ENCODE results near the gene PIP5K1B.

Gene PIP5K1B

DNA sequence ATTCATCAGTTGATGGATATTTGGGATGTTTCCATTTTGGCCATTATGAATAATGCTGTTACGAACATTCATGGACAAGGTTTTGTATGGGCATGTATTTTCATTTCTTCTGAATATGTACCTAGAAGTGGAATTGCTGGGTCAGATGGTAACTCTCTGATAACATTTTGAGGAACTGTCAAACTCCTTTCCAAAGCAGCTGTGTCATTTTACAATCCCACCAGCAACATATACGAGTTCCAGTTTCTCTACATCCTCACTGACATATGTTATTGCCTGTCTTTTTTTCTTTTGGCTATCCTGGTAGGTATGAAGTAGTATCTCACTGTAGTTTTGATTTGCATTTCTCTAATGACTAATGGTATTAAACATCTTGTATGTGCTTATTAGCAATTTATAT lies 222.1 kb downstream of the PIP5K1B start:
- no peak for DNase-seq

DNA sequence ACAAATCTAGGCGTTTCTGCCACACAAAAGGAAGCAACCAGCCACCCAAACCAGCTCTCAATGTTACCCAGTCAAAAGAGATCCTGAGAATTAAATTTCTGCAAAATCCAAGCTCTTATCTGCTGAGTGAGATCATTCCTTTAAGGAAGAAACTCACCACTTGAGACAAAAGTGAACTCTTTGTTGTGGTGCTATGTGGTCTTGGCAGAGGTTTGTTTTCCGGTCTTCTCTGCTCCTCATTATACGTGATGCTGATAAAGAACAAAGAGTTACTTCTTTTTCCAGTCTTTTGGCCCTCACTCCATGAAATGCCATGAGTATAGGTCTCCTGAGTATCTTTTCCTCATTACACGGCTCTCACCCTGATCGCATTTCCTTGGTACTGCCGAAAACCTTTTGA lies 226.8 kb downstream of the PIP5K1B start:
- peak; percentile 6 for DNase-seq

DNA sequence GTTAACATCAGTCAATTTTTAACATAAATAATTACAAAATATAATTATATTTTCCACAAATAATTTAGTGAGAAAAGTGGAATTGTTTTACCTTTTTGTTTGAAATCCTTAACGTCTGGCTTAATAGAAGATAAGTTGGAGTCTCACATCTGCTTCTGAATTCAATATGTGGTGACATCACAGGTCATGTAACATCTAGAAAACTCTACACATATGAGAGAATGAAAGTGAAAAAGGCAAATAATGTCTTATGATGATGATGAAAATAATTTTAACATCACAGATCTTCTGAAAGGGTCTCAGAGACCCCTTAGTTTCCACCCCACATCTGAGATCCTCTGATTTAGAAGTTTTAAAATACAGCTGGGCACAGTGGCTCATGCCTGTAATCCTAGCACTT lies 227.4 kb downstream of the PIP5K1B start:
- DNase-seq: no peak

DNA sequence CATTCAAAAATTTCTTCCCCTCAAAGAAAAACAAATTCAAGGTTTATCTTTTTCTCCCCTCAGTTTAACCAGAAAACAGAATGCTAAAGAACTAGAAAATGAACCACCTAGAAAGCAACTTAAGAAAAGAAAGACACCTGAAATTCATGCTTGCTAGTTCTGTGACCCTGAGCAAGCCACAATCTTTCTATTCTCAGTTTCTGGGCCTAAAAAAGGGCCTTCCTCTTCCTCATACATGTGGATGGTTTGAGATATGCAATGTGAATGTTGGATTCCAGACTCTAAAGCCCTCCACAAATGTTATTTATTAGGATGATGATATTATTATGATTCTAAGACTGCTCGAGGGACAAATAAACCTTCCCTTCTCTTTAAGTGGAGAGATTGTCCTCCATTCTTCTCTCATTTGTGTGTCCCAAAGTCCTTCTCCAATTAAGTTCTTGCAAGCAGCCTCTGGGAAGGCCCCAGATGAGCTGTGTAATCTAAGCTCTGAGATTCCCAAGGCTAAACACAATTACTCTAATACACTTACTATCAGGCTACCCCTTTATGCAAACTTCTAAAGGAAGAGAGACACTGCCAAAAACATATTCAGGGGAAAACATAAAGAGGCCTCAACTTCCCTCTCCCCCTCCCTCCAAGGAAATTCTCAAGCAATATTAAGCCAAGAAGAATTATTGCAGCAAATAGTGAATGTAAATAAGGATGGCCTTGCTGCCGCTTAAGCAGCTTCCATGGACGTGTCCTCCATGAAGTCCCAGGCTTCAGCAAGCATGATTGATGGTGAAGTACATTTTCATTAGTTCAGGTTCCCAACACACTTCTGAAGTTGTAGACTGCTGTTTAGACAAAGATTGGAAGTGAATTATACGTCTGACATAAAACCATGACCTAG lies 228.6 kb downstream of the PIP5K1B start:
- no peak for DNase-seq

DNA sequence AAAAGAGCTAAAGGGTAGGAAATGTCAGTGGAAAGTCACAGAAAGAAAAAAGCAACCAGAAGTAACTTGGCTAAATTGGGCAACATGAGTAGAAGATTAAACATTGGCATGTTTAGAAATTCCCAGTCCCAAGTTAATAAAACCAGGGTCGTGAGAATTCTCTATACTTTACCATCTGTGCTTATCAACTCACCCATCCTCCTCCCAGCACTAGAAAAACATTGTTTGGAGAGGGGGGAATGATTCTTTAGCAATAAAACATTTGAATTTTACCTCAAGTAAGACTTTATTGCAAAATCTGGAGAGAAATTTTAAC lies 229.2 kb downstream of the PIP5K1B start:
- no peak for DNase-seq

DNA sequence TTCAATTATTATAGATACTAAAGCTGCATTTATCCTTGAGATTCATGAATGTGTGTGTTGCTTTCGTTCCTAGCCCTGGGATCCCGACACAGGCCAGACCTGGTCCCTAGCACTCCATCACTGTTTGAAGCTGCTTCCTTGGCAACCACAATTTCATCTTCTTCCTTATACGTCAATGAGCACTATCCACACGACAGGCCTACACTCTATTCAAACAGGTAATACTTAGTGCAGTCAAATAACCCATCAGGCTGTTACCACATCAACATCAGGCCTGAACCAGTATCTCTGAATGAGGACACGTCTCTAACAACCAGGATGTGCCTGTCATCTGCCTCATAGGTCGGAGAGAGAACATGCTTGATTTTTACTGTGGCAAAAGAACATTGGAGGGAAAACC lies 235.5 kb downstream of the PIP5K1B start:
- no peak for DNase-seq

DNA sequence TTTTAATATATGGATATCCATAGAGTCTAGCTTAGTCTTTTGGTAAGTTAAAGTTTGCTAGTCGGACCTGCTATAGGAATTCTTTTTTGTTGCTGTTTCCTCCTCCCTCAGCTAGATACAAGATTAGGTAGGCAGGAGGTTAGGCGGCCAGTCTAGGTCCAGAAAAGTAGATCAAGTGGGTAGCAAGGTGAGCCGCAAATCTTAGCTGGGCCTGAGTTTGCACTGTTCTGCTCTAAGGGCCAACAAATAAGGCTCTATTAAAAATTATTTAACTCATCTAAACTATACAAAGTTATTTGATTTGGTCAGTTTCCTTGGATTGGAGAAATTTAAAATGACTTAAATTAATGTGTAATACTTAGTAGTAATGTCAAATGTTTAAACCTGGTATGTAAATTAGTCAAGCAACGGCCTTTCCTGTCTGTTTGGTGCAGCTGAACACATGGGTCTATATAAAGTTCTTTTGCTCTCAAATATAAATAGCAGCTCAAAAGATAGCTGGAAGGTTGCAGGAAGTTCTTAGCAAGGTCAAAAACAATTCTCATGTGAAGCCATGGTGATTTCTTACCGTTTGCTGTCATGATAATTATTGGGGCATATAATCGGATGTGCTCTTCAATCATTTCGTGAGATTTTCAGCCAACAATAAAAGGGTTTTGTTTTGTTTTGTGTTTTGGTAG lies 236.9 kb downstream of the PIP5K1B start:
- DNase-seq: no peak

DNA sequence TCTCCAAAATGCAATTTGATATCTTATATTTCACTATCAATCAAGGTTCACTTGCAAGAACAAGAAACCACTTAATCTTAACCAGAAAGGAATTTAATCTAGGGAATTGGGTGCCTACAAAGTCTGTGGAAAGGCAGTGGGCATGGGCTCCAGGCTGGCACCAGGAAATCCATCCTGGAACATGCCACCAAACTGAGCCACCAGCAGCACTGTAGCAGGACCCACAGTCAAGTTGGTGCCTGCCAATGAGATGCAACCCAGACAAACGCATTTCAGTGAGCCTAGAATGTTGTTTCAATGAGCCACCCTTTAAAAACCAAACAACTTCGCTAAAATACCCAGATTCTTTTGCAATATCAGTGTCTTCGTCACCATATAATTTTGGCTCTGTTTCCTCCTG lies 237.8 kb downstream of the PIP5K1B start:
- no peak for DNase-seq

DNA sequence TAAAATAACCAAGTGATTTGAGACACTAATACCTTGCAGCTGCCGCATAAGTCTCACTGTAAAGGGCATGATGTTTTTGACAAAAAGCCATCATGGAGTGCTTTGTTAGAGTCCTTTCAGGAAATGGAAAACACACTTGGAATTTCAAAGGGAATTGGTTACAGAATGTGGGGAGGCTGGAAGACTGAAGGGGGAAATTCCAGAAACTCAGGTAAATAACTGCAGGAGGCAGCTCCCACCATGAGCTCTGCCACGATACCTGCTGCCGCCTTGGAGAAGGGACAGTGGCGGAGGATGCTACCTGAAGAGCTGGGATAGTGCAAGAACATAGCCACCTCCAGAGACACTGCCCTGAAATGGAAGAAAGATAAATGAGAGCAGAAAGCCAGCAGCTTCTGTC lies 242.0 kb downstream of the PIP5K1B start:
- DNase-seq: no peak

DNA sequence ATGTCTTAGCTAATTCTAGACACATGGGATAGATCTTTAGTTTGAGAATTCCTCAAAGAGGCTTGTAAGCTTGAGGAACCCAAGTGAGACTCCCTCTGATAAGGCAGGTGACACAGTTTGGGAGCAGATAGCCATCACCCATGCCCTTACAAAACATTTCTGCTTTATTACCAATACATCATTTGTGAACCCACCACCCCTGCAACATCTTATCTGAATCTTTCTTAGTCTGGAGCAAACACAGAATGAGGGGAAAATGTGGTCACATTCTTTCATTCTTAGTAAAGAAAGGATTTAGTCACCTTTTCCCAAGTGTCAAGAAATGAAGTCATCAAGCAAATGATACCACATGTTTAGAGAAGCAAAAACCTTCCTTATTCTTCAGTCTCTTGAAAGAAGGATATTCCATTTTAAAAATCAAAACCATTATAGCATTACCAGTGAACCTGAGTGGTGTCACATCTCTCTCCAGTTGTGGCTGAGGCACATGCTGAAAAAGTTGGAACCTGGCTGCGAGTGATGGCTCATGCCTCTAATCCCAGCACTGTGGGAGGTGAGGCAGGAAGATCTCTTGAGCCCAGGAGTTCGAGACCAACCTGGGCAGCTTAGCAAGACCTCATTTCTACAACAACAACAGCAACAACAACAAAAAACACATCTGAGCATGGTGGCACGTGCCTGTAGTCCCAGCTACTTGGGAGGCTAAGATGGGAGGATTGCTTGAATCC lies 243.0 kb downstream of the PIP5K1B start:
- DNase-seq: no peak

DNA sequence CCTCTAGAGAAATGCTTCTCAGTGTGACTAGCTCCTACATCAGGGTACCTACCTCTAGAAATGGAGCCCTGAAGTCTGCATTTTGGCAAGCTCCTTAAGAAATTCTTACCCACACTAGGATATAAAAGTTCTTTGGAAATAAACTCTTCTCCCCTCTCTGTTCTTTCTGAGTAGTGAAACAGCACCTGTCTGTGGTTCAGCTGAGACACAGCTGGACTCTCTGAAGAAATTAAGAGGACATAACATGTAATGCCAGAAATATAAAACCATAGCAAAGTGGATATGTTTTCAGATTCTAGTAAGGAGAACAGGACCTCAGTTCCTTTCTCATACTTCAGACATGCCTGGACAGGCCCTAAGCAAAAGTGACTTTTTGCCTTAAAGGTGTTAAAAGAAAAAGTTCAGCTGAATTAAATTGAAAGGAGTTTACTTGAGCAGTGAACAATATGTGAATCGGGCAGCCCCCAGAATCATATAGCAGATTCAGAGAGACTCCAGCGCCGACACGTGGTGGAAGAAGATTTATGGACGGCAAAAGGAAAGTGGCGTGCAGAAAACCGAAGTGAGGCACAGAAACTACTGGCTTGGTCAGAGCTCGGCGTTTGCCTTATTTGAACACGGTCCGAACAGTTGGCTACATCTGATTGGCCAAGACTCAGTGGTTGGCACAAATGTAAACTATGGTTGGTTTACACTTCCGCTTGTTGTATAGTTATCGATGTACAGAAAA lies 244.4 kb downstream of the PIP5K1B start:
- DNase-seq: peak; percentile 42

DNA sequence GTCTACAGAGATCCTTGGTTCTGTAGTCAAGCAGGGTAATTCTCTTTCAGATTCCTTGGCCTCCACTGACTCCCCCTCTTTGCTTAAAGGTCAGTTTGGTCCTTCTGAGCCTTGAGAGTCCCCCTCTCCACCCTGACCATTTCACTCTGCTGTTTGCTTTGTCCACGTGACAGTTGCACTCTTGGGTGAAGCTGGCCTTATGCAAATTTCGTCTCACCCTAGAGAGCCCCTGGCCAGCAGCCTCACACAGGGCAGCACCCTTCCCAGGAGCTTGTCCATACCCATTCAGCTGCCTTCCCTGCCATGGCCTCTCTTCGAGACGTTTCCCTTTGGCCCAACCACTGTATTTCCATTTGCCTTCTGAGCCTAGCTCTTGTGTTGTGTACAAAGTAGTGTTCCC lies 245.1 kb downstream of the PIP5K1B start:
- no peak for DNase-seq

DNA sequence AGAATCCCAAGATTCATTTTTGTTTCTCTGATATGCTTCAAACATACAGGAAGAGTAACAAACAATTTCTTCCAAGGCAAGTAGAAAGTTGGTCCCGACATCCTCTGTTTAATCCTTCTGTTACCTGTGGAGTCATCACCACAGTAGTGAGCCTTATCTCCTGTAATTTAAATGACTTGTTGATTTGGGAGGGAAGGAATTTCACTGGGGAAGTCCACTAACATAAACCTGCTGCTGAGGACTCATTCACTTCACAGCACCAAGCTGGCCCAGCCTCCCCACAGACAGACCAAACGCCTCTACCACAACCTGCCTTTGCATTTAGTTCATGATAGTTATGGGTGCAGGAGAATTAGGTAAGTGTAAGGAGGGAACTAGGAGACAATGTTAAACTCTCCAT lies 245.6 kb downstream of the PIP5K1B start:
- DNase-seq: no peak

DNA sequence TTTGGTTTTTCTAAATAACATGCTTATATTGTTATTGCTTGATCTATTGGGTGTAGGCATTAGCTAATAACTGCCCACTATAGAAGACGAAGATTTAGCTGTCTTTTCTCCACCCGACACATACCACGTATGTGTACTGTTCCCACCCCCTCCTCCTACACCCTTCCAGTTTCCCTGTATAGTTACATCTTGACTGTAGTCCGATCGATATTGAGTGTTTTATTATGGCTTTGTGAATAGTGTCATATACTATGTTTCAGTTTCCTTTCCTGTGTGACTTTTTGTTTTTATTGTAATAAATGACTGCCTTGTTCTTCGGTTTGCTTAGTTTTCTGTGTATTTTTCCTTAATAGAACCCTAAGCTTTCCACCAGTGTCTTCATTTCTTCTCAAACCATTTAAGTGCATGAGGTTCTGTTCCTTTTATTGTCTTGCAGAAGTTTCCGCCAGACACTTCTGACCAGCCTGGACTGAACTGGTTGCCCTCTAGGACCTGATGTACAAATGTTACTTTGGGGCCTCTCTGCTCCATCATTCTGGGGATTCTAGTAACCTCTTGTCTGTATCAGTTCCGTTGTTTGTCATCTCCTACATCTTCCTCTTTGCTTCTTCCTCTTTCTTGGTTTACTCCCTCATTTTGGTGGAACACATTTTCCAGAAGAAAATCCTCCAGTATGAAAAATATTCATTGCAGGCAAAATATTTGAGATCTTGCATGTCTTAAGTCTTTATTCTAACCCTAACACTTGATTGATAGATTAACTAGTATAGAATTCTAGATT lies 247.0 kb downstream of the PIP5K1B start:
- DNase-seq: no peak

DNA sequence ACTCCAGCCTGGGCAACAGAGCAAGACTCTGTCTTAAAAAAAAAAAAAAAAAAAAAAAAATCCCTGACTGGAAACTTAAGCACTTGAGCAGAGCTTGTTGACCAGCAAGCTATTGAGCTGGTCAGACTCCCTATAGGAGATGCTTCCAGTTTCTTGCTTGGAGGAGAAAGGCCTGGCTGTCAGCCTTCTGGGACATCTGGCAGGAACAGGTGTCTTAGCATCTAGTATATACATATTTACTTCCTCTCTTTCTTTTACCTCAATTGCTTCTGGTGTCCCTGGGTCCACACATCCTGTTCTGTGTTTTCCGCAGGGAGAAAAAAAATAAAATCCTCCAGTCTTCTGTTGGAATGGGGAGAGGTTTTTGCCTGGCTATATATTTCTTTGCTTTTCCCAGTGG lies 248.7 kb downstream of the PIP5K1B start:
- no peak for DNase-seq

DNA sequence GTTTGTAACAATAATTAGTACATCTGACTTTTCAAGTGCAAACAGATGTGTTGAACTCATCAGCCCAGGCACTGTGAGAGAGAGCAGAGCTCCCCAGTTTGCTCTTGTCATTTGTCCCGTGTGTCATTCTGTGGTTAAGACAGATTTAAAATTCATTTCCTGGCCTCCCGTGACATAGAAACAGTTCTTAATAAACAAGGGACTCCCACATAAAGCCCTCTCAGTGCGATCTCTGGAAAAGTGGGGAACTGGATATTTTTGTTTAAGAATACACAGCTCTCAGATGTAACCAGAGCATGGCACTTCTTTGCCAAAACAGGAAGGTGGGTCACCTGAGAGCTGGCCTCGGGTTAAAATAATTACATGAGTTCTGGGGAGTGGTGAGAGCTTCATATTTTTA lies 250.3 kb downstream of the PIP5K1B start:
- no peak for DNase-seq

DNA sequence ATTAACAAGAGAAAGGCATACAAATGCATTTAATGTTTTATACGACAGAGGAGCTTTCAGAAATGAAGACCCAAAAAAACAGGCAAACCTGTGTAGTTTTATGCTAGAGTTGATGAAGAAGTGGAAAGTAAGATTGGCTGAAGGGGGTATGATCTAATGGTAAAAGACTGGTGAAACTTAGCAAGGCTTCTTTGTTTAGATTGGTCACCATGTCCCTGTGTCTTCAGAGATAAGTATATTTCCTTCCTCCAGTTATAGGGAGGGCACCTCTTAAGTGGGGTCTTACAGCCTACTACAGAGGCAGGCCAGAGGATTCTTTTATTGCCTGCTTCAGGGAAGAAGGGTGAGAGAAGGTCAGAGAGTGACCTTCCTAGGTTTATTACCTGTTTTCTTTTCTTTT lies 252.4 kb downstream of the PIP5K1B start:
- no peak for DNase-seq

DNA sequence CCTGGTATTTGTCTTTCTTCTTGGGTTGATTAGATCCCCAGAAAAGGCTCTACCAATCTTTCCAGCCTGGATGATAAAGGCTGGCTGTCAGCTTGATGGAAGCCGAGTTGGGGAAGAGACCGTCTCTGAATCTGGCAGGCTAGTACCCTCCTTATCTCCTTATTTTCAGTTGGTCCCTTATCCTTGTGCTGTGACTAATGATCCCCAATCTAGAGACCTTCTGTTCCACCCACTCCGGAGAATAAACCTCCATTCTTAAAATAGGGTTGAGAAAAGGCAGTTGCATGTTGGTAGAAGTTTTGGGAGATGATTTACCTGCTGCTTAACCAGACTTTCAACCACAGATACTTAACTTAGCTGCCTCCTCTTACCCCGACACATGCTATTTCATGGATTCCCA lies 256.5 kb downstream of the PIP5K1B start:
- no peak for DNase-seq

DNA sequence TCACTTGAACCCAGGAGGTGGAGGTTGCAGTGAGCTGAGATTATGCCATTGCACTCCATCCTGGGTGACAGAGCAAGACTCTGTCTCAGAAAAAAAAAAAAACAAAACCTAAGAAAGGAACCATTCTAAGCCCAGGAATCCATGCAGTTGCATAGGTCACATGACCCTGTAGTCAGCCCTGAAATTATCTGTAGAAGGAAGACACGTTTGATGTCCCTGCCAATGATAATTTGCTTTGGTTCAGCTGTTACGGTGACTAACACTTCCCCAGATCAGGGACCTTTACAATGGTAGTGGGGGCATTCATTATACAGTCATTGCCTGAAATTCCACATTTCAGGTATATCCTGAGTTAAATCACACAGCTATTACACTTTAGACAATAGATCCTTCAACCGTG lies 258.4 kb downstream of the PIP5K1B start:
- DNase-seq: no peak

DNA sequence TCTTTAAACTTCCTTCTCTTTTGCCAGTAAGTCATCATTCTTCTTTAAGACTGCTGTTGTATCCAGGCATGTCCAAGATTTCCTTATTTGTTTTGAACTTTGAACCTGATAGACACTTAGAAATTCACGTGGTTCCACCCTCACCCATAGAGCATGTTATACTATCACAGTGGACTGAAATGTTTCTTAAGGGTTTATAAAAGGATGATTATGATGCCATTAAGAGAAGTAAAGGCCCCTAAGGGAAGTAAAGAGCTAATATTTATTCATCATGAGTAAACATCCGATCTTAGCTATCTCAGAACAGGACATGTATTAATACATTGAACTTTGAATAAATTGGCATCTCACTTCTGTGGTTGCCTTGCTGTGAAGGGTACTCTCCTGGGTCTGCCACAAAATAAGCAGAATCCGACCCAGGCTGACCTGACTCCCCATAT lies 259.1 kb downstream of the PIP5K1B start:
- DNase-seq: no peak

DNA sequence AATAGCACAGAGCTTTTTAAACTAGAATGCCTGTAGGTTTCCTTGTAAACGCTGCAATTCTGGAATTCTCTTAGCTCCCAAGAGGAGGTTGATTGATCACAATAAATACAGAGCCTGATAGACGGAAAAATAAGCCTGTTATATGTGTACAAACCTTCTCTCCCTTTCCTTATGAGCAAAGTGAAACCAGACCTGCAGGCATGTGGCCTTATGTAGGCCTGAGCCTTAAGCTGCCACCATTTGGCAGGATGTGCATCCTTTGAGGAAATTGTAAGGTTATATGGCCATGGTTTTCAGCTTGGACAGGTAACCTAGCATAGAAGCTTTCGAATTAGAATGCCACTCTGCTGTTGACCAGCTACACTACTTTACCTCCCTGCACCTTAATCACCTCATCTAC lies 259.7 kb downstream of the PIP5K1B start:
- no peak for DNase-seq

DNA sequence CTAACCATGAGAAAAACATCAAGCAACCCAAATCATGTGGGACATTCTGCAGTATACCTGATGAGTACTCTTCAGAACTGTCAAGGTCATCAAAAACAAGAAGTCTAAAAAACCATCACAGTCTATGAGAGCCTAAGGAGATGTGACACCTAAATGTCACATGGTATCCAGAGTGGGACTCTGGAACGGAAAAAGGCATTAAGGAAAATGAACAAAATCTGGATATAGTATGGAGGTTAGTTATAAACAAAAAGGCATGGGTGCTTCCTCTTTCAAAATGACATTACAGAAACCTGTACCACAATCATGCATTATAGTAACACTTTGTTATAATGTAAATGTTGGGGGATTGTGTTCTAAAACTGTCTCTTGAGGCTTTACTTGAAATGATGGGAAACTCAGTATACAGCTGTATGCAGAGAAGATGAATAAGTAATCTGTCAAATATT lies 261.5 kb downstream of the PIP5K1B start:
- no peak for DNase-seq
